ENCODE measurements around the gene PSORS1C1. TPM values are rescaled to one million over a fixed set of nuclear protein-coding genes. Genes with fewer than 3 reads are reported as not detected.

PSORS1C1 gene
- total RNA-seq, 2 donors from 2014 or later = 0.67 TPM; not detected in 1

- Mint-ChIP-seq H3K36me3 (ENCODE audit: insufficient read depth in 2 of 2) (no peaks in the 10 kb centered on the region), H3K4me3 (no peak overlapping the region), H3K9me3 (no peaks in the 10 kb centered on the region), H3K27ac (no peak overlapping the region), H3K27me3 (ENCODE audit: low read depth) (no peaks in the 10 kb centered on the region), H3K4me1 (ENCODE audit: low read depth) (peaks cover 13% of the 10 kb centered on the region)
- DNase-seq = no peak
- ATAC-seq (replicated peaks in 1 of 2) = peak in 1 of 2 donors; percentile 24
Observed at GRCh38 chr6:31086788-31087440, 27.7 kb upstream of the PSORS1C1 start.

- ATAC-seq (replicated peaks in 1 of 2) = peak; percentile 98 to 99
- Mint-ChIP-seq H3K4me1 (ENCODE audit: low read depth) (peaks cover 13% of the 10 kb centered on the region), H3K9me3 (no peaks in the 10 kb centered on the region), H3K27ac (peak overlapping the region; percentile 88), H3K27me3 (ENCODE audit: low read depth) (no peaks in the 10 kb centered on the region), H3K36me3 (ENCODE audit: insufficient read depth in 2 of 2) (no peaks in the 10 kb centered on the region), H3K4me3 (no peak overlapping the region)
- DNase-seq = peak; percentile 86 to 90
Observed at GRCh38 chr6:31087494-31088089, 27.0 kb upstream of the PSORS1C1 start.

GRCh38 chr6:31090275-31090972 is 24.2 kb upstream of the PSORS1C1 start:
- ATAC-seq (replicated peaks in 1 of 2) (no peak), DNase-seq (no peak)
- Mint-ChIP-seq H3K36me3 (ENCODE audit: insufficient read depth in 2 of 2) (no peaks in the 10 kb centered on the region), H3K27ac (no peak overlapping the region), H3K4me1 (ENCODE audit: low read depth) (peaks cover 28% of the 10 kb centered on the region), H3K4me3 (no peak overlapping the region), H3K9me3 (no peaks in the 10 kb centered on the region), H3K27me3 (ENCODE audit: low read depth) (no peaks in the 10 kb centered on the region)

GRCh38 chr6:31090973-31091364 is 23.6 kb upstream of the PSORS1C1 start:
- no peaks in the 10 kb centered on the region for H3K36me3 Mint-ChIP-seq (ENCODE audit: insufficient read depth in 2 of 2)
- DNase-seq = no peak
- H3K4me1 Mint-ChIP-seq (ENCODE audit: low read depth) = peaks cover 30% of the 10 kb centered on the region
- no peak overlapping the region for H3K4me3 Mint-ChIP-seq
- H3K9me3 Mint-ChIP-seq = no peaks in the 10 kb centered on the region
- no peaks in the 10 kb centered on the region for H3K27me3 Mint-ChIP-seq (ENCODE audit: low read depth)
- no peak for ATAC-seq (replicated peaks in 1 of 2)
- H3K27ac Mint-ChIP-seq = no peak overlapping the region

- no peak overlapping the region for H3K27ac Mint-ChIP-seq
- H3K36me3 Mint-ChIP-seq (ENCODE audit: insufficient read depth in 2 of 2) = no peaks in the 10 kb centered on the region
- no peaks in the 10 kb centered on the region for H3K9me3 Mint-ChIP-seq
Observed at GRCh38 chr6:31091680-31092079, 22.9 kb upstream of the PSORS1C1 start.

GRCh38 chr6:31092238-31092637 is 22.4 kb upstream of the PSORS1C1 start:
- H3K27ac Mint-ChIP-seq = no peak overlapping the region
- no peaks in the 10 kb centered on the region for H3K27me3 Mint-ChIP-seq (ENCODE audit: low read depth)
- no peaks in the 10 kb centered on the region for H3K9me3 Mint-ChIP-seq
- peaks cover 36% of the 10 kb centered on the region for H3K4me1 Mint-ChIP-seq (ENCODE audit: low read depth)
- no peak overlapping the region for H3K4me3 Mint-ChIP-seq
- H3K36me3 Mint-ChIP-seq (ENCODE audit: insufficient read depth in 2 of 2) = no peaks in the 10 kb centered on the region
- DNase-seq = no peak
- no peak for ATAC-seq (replicated peaks in 1 of 2)

More at GRCh38 chr6:31091680-31092079, 22.9 kb upstream of the PSORS1C1 start:
- Mint-ChIP-seq H3K4me1 (ENCODE audit: low read depth) (peaks cover 36% of the 10 kb centered on the region), H3K4me3 (no peak overlapping the region), H3K27me3 (ENCODE audit: low read depth) (no peaks in the 10 kb centered on the region)
- ATAC-seq (replicated peaks in 1 of 2) (no peak), DNase-seq (no peak)

- no peak overlapping the region for H3K4me3 Mint-ChIP-seq
- peaks cover 36% of the 10 kb centered on the region for H3K4me1 Mint-ChIP-seq (ENCODE audit: low read depth)
- no peaks in the 10 kb centered on the region for H3K36me3 Mint-ChIP-seq (ENCODE audit: insufficient read depth in 2 of 2)
- ATAC-seq (replicated peaks in 1 of 2) (no peak), DNase-seq (no peak)
- no peak overlapping the region for H3K27ac Mint-ChIP-seq
- H3K9me3 Mint-ChIP-seq = no peaks in the 10 kb centered on the region
- no peaks in the 10 kb centered on the region for H3K27me3 Mint-ChIP-seq (ENCODE audit: low read depth)
Observed at GRCh38 chr6:31092769-31093505, 21.7 kb upstream of the PSORS1C1 start.

GRCh38 chr6:31094389-31094881 is 20.2 kb upstream of the PSORS1C1 start:
- peaks cover 36% of the 10 kb centered on the region for H3K4me1 Mint-ChIP-seq (ENCODE audit: low read depth)
- H3K27ac Mint-ChIP-seq = peak overlapping the region; percentile 33
- peak; percentile 5 to 32 for DNase-seq
- peak; percentile 45 to 84 for ATAC-seq (replicated peaks in 1 of 2)
- no peaks in the 10 kb centered on the region for H3K9me3 Mint-ChIP-seq
- no peaks in the 10 kb centered on the region for H3K27me3 Mint-ChIP-seq (ENCODE audit: low read depth)
- peak overlapping the region; percentile 4 to 18 for H3K4me3 Mint-ChIP-seq
- H3K36me3 Mint-ChIP-seq (ENCODE audit: insufficient read depth in 2 of 2) = no peaks in the 10 kb centered on the region

GRCh38 chr6:31096215-31096614 is 18.4 kb upstream of the PSORS1C1 start:
- Mint-ChIP-seq H3K9me3 (no peaks in the 10 kb centered on the region), H3K4me3 (no peak overlapping the region), H3K36me3 (ENCODE audit: insufficient read depth in 2 of 2) (no peaks in the 10 kb centered on the region), H3K4me1 (ENCODE audit: low read depth) (peaks cover 36% of the 10 kb centered on the region), H3K27me3 (ENCODE audit: low read depth) (no peaks in the 10 kb centered on the region), H3K27ac (no peak overlapping the region)
- DNase-seq (no peak), ATAC-seq (replicated peaks in 1 of 2) (no peak)

- H3K27ac Mint-ChIP-seq = no peak overlapping the region
- H3K9me3 Mint-ChIP-seq = no peaks in the 10 kb centered on the region
- no peaks in the 10 kb centered on the region for H3K36me3 Mint-ChIP-seq (ENCODE audit: insufficient read depth in 2 of 2)
- H3K27me3 Mint-ChIP-seq (ENCODE audit: low read depth) = no peaks in the 10 kb centered on the region
- H3K4me3 Mint-ChIP-seq = no peak overlapping the region
- DNase-seq (no peak), ATAC-seq (replicated peaks in 1 of 2) (no peak)
- H3K4me1 Mint-ChIP-seq (ENCODE audit: low read depth) = peaks cover 36% of the 10 kb centered on the region
Observed at GRCh38 chr6:31096656-31097055, 17.9 kb upstream of the PSORS1C1 start.

GRCh38 chr6:31098449-31098938 is 16.1 kb upstream of the PSORS1C1 start:
- H3K4me1 Mint-ChIP-seq (ENCODE audit: low read depth) = peaks cover 36% of the 10 kb centered on the region
- no peaks in the 10 kb centered on the region for H3K36me3 Mint-ChIP-seq (ENCODE audit: insufficient read depth in 2 of 2)
- no peak overlapping the region for H3K27ac Mint-ChIP-seq
- H3K4me3 Mint-ChIP-seq = no peak overlapping the region
- H3K27me3 Mint-ChIP-seq (ENCODE audit: low read depth) = no peaks in the 10 kb centered on the region
- no peak for ATAC-seq (replicated peaks in 1 of 2)
- DNase-seq = no peak
- no peaks in the 10 kb centered on the region for H3K9me3 Mint-ChIP-seq

GRCh38 chr6:31103136-31103535 is 11.5 kb upstream of the PSORS1C1 start:
- Mint-ChIP-seq H3K27me3 (ENCODE audit: low read depth) (no peaks in the 10 kb centered on the region), H3K9me3 (no peaks in the 10 kb centered on the region), H3K4me3 (no peak overlapping the region), H3K4me1 (ENCODE audit: low read depth) (no peaks in the 10 kb centered on the region), H3K27ac (no peak overlapping the region), H3K36me3 (ENCODE audit: insufficient read depth in 2 of 2) (no peaks in the 10 kb centered on the region)
- DNase-seq (no peak), ATAC-seq (replicated peaks in 1 of 2) (no peak)

GRCh38 chr6:31107052-31107451 is 7.5 kb upstream of the PSORS1C1 start:
- Mint-ChIP-seq H3K27ac (no peak overlapping the region), H3K36me3 (ENCODE audit: insufficient read depth in 2 of 2) (no peaks in the 10 kb centered on the region), H3K4me1 (ENCODE audit: low read depth) (no peaks in the 10 kb centered on the region), H3K4me3 (no peak overlapping the region), H3K9me3 (no peaks in the 10 kb centered on the region), H3K27me3 (ENCODE audit: low read depth) (peaks cover 10% of the 10 kb centered on the region)
- no peak for DNase-seq
- peak in 1 of 2 donors; percentile 68 for ATAC-seq (replicated peaks in 1 of 2)

All from activated T-cell treated with anti-CD3 and anti-CD28 coated beads, Interleukin-2, amount 50 U/mL, for 72 hours (primary cell).